Thyroid gland (tissue), 4 donors: ENCODE measurements around the gene FRMD4A. TPM values are rescaled to one million over a fixed set of nuclear protein-coding genes. Genes with fewer than 3 reads are reported as not detected.

ENCODE experiments used
- DNase-seq, 2 donors: peaks; one replicate each; pipeline ENCODE4 v3.0.0-alpha.2; 2019
- H3K27ac ChIP-seq, 3 donors: fragments of 200-600 bp; sonication (generic); 1 replicate in 2 of 3; 2 replicates in 1 of 3; pipeline ENCODE4 v1.5.1; 2016 to 2019; ENCODE audit warnings: mild to moderate bottlenecking in 1 of 3, moderate library complexity in 1 of 3
- H3K27me3 ChIP-seq: fragments of 200-600 bp; sonication (generic); one replicate; pipeline ENCODE4 v1.5.1; 2019
- H3K36me3 ChIP-seq, 2 donors: fragments of 200-600 bp; sonication (generic); one replicate each; pipeline ENCODE4 v1.5.1; 2016 to 2019
- H3K4me1 ChIP-seq, 2 donors: fragments of 200-600 bp; sonication (generic); one replicate each; pipeline ENCODE4 v1.5.1; 2017 to 2019
- H3K4me3 ChIP-seq, 3 donors: fragments of 200-600 bp; sonication (generic); replicated peaks in 1 of 3; 1 replicate in 2 of 3; 2 replicates in 1 of 3; pipeline ENCODE4 v1.5.1; 2016; ENCODE audit warnings: mild to moderate bottlenecking in 1 of 3
- H3K9me3 ChIP-seq: fragments of 200-600 bp; sonication (generic); one replicate; pipeline ENCODE4 v1.5.1; 2017
- POLR2A ChIP-seq, 2 donors: fragments of 450-650 bp; IDR thresholded peaks; one replicate each; pipeline ENCODE4 v1.6.1; 2017; ENCODE audit warnings: antibody characterized with exemption in 2 of 2, mild to moderate bottlenecking in 2 of 2, moderate library complexity in 1 of 2
- WGBS, 2 donors: methylation state at CpG; one replicate each; pipeline ENCODE4 v1.1.5; 2017; 5-methylcytosine and 5-hydroxymethylcytosine counted together
- intact Hi-C: fragments of 100-400 bp; cut with DNase I; formaldehyde crosslinking; loops from one replicate; pipeline ENCODE4 v1.15.1; 2023
- total RNA-seq, 4 donors: library from RNA; depleted of rRNA; stranded (reverse); fragments of >200 nt; gene quantifications; one replicate each; pipeline ENCODE4 v1.2.3, GENCODE V29; 2016
- TF ChIP-seq, protein P1 (sequence below), 6 experiments: fragments of 200-600 bp in 3 of 6; fragments of 450-650 bp in 3 of 6; sonication (generic) in 3 of 6; IDR thresholded peaks; one replicate each; pipeline ENCODE4 v1.5.1; 2016 to 2019; ENCODE audit warnings: antibody characterized with exemption in 6 of 6, mild to moderate bottlenecking in 2 of 6, inconsistent platforms in 1 of 6, moderate library complexity in 1 of 6

Gene FRMD4A
- total RNA-seq, 4 donors from 2014 or later: 10.6 to 18.6 (median 16.3) TPM

DNA sequence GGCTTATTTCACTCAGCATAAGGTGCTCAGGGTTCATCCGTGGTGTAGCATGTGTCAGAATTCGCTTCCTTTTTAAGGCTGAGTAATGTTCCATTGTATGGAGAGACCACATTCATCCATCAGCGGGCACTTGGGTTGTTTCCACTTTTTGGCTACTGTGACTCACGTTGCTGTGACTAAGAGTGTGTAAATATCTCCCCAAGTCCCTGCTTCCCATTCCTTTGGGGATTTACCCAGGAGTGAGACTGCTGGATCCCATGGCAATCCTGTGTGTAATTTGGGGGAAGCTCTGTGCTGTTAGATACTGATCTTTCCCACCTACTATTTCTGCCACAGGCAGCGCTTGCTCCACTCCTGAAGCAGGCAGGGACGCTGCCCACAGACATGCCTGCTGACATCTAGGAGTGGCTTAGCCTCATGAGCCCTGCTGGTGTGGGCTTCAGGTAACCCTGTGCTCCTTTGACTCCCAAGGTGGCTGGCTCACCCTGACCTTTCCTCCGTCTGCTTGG, 346.0 kb downstream of the FRMD4A start:
- H3K27ac ChIP-seq: no peak overlapping the region
- TF ChIP-seq, protein P1, sequence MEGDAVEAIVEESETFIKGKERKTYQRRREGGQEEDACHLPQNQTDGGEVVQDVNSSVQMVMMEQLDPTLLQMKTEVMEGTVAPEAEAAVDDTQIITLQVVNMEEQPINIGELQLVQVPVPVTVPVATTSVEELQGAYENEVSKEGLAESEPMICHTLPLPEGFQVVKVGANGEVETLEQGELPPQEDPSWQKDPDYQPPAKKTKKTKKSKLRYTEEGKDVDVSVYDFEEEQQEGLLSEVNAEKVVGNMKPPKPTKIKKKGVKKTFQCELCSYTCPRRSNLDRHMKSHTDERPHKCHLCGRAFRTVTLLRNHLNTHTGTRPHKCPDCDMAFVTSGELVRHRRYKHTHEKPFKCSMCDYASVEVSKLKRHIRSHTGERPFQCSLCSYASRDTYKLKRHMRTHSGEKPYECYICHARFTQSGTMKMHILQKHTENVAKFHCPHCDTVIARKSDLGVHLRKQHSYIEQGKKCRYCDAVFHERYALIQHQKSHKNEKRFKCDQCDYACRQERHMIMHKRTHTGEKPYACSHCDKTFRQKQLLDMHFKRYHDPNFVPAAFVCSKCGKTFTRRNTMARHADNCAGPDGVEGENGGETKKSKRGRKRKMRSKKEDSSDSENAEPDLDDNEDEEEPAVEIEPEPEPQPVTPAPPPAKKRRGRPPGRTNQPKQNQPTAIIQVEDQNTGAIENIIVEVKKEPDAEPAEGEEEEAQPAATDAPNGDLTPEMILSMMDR (IDR thresholded peaks at IDR 0.05): no peak
- TF ChIP-seq POLR2A (IDR thresholded peaks at IDR 0.05): no peak
- no peaks in the 10 kb centered on the region for H3K36me3 ChIP-seq
- intact Hi-C loops: no loop called here
- peaks cover 0 to 2% of the 10 kb centered on the region in 2 donors for H3K4me1 ChIP-seq
- WGBS, 2 donors: 67 to 82% methylated on average over 7 of the region's 7 CpGs
- H3K4me3 ChIP-seq: no peak overlapping the region
- no peaks in the 10 kb centered on the region for H3K27me3 ChIP-seq
- no peak for DNase-seq
- H3K9me3 ChIP-seq: no peaks in the 10 kb centered on the region

DNA sequence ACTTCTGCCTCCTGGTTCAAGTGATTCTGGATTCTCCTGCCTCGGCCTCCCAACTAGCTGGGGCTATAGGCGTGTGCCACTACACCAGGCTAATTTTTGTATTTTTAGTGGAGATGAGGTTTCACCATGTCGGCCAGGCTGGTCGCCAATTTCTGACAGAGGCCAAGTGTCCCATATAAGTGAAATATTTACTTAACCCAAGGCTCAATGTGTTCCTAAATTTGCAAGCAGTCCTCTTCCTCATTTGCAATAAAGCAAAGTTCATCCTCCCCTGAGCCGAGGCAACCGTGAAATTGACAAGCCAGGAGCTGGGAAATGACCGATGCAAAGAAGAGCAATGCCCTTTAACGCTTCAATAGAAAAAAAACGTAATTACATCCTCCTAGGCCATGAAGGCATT, 347.7 kb downstream of the FRMD4A start:
- Histone ChIP-seq H3K9me3 (no peaks in the 10 kb centered on the region), H3K27ac (no peak overlapping the region), H3K27me3 (no peaks in the 10 kb centered on the region), H3K36me3 (no peaks in the 10 kb centered on the region), H3K4me1 (no peaks in the 10 kb centered on the region), H3K4me3 (no peak overlapping the region)
- no peak for DNase-seq
- 82 to 86% methylated on average over 9 of the region's 9 CpGs for WGBS, 2 donors
- no peak for TF ChIP-seq POLR2A (IDR thresholded peaks at IDR 0.05)
- TF ChIP-seq, protein P1 (IDR thresholded peaks at IDR 0.05): no peak
- intact Hi-C loops: no loop called here

DNA sequence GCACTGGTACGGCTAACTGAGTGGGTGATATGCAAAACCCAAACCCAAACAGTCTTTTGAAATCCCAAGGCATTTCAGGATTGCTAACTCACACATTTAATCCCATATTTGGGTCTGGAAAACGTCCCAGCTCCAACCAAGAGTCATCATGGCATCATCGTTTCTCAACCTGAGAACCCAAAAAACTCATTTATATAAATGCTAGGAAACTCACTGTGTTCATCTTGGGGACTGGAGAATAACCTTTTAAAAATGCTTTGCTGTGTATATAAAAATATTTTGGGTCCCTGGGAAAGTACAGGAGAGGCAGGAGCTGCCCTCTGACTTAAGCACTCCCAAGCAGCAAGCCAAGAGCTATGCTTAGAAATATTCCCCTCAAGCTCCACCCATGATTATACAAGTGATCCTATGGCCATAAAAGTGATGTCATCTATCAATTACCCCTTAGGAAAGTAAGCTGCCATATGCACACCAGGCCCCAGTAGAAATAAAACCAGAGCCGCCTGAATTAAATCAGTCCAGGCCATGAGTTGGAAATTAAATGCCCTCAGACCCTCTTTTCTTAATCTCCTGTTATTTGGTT, 352.1 kb downstream of the FRMD4A start:
- no peak for DNase-seq
- H3K36me3 ChIP-seq: no peaks in the 10 kb centered on the region
- peaks cover 0 to 1% of the 10 kb centered on the region in 2 donors for H3K4me1 ChIP-seq
- no peaks in the 10 kb centered on the region for H3K27me3 ChIP-seq
- TF ChIP-seq, protein P1 (IDR thresholded peaks at IDR 0.05): no peak
- no peak for TF ChIP-seq POLR2A (IDR thresholded peaks at IDR 0.05)
- H3K9me3 ChIP-seq: no peaks in the 10 kb centered on the region
- intact Hi-C loops: no loop called here
- WGBS, 2 donors: 78 to 89% methylated on average over 4 of the region's 4 CpGs
- no peak overlapping the region for H3K4me3 ChIP-seq
- no peak overlapping the region for H3K27ac ChIP-seq

DNA sequence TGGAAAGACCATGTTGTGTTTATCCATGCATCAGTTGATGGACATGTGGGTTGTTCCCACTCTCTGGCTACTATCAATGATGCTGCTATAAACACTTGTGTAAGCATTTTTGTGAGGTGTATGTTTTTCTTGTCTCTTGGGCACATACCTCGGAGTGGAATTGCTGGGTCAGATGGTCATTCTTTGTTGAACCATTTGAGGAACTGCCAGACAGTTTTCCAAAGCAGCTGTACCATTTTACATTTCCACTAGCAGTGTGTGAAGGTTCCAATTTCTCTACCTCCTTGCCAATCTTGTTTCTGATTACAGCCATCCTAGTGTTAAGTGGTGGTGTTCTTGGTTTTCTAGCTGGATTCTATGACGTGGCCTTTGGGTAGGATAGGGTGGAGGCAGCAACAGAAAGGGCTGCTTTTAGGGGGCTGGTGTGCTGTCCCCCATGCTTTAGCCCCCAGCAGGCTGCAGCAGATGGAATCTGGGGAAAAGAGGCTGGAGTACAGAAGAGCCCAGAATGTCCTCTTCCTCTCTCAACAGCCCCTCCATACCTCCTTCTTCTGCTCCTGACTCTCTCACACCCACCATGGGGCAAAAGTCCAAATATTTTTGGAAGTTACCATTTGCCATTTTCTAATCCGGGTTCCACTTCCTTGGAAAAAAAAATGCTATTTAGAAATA, 352.7 kb downstream of the FRMD4A start:
- 88 to 90% methylated on average over 3 of the region's 3 CpGs for WGBS, 2 donors
- Histone ChIP-seq H3K27ac (no peak overlapping the region), H3K9me3 (no peaks in the 10 kb centered on the region)

More for the DNA sequence above, 352.7 kb downstream of the FRMD4A start:
- Histone ChIP-seq H3K4me1 (peaks cover 0 to 4% of the 10 kb centered on the region in 2 donors), H3K36me3 (no peaks in the 10 kb centered on the region), H3K4me3 (no peak overlapping the region), H3K27me3 (no peaks in the 10 kb centered on the region)
- intact Hi-C loops: no loop called here
- TF ChIP-seq, protein P1 (IDR thresholded peaks at IDR 0.05): no peak
- TF ChIP-seq POLR2A (IDR thresholded peaks at IDR 0.05): no peak
- DNase-seq: no peak
